ENCODE results near the gene CHMP6.

DNA sequence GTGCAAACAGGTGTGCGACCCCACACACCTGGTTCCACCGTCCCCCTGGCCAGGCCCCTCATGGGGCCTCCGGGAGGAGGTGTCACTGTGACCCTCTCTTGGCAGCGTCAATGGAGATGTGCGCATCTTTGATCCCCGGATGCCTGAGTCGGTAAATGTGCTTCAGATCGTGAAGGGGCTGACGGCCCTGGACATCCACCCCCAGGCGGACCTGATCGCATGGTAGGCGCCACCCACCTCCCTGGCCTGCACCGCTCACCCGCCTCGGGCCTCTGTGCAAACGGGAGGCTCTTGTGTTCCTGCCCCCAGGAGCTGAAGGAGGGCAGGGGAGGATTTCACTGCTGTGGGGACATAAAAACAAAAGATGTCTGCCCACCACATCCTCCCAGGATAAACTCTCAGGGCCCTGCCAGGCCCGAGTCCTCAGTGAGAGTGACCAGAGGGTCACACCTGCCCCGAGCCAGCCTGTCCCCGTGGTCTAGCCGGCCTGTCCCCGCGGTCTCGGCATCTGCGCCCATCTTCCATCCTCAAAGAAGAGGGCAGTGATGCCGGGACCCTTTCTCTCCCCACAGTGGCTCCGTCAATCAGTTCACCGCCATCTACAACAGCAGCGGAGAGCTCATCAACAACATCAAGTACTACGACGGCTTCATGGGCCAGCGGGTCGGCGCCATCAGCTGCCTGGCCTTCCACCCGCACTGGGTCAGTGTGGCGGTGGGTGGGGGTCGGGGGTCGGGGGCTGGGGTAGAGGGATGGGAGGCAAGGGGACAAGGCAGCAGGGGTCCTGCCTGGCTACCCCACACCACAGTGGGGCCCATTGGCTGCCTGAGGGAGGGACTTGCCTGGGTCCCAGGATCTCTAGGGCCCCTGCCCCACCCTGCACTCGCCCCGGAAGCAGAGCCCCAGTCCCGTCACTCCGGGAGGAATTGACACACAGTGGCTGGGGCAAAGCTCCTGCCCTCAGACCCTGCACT, 29.0 kb upstream of the CHMP6 start:
- TF ChIP-seq, protein P1, sequence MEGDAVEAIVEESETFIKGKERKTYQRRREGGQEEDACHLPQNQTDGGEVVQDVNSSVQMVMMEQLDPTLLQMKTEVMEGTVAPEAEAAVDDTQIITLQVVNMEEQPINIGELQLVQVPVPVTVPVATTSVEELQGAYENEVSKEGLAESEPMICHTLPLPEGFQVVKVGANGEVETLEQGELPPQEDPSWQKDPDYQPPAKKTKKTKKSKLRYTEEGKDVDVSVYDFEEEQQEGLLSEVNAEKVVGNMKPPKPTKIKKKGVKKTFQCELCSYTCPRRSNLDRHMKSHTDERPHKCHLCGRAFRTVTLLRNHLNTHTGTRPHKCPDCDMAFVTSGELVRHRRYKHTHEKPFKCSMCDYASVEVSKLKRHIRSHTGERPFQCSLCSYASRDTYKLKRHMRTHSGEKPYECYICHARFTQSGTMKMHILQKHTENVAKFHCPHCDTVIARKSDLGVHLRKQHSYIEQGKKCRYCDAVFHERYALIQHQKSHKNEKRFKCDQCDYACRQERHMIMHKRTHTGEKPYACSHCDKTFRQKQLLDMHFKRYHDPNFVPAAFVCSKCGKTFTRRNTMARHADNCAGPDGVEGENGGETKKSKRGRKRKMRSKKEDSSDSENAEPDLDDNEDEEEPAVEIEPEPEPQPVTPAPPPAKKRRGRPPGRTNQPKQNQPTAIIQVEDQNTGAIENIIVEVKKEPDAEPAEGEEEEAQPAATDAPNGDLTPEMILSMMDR (IDR thresholded peaks at IDR 0.05) = no peak
- TF ChIP-seq EP300 (IDR thresholded peaks at IDR 0.05) = no peak

Data from tibial nerve (tissue), 4 donors.